ENCODE results near the gene SETD1B. TPM values are rescaled to one million over a fixed set of nuclear protein-coding genes. Genes with fewer than 3 reads are reported as not detected.

SETD1B gene
- polyA plus RNA-seq, 4 donors: 3.6 to 13.0 (median 6.6) TPM

DNA sequence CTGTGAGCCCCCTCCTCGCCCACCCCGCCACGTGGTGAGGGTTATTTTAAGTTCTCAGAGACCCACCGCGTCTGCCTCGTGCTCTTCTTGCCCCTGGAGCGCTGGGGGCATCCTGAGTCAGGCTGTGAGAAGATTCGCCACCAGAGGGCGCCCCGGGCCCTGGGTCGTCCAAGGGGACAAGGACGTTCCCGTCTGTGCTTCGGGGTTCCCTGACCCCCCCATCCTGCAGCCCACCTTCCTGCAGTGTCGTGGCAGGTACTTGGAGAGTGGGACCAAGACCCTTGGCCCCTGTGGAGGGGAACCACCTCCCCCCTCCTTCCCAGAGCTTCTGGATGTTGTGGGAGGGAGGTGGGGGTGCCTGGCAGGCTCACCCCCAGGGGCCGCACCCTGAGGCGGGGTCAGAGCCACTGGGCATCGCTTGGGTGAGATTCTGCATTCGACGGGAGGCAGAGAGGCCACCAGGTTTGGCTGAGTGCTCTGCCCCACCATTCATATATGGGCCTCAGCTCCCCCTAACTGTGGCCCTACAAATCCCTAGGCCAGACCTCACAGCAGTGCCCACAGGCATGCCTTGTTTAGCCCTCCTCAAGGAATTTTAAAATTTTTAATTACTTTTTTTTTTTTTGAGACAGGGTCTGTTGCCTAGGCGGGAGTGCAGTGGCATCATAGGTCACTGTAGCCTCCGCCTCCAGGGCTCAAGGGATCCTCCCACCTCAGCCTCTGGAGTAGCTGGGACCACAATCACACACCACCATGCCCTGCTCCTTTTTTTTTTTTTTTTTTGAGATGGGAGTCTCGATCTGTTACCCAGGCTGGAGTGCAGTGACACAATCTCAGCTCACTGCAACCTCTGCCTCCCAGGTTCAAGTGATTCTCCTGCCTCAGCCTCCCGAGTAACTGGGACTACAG, 27.4 kb upstream of the SETD1B start:
- no peak for FAIRE-seq
- no peaks in the 10 kb centered on the region for H3K27me3 ChIP-seq (ENCODE audit: control insufficient read depth in 3 of 3, insufficient read depth in 3 of 3, low read length in 3 of 3)
- DNase-seq: peak; percentile 79 to 87
- H3K27ac ChIP-seq (ENCODE audit: low read depth in 1 of 3, low read length in 2 of 3): peak overlapping the region in 1 of 3 donors; percentile 17
- no peaks in the 10 kb centered on the region for H3K9me3 ChIP-seq (ENCODE audit: control insufficient read depth in 2 of 2, insufficient read depth in 1 of 2, low read depth in 1 of 2, low read length in 1 of 2)
- H3K36me3 ChIP-seq (ENCODE audit: control insufficient read depth in 3 of 3, insufficient read depth in 2 of 3, low read depth in 1 of 3, low read length in 3 of 3): peaks cover 3 to 67% (median 10%) of the 10 kb centered on the region in 3 donors
- H3K4me1 ChIP-seq (ENCODE audit: control insufficient read depth in 3 of 3, insufficient read depth in 2 of 3, low read depth in 1 of 3, low read length in 2 of 3): peaks cover 0 to 20% (median 0%) of the 10 kb centered on the region in 3 donors
- no peak overlapping the region for H3K4me3 ChIP-seq (ENCODE audit: low read depth in 1 of 3, low read length in 3 of 3)
- WGBS, 3 donors: 20 to 25% (median 22%) methylated on average over 18 to 24 of the region's 24 CpGs

DNA sequence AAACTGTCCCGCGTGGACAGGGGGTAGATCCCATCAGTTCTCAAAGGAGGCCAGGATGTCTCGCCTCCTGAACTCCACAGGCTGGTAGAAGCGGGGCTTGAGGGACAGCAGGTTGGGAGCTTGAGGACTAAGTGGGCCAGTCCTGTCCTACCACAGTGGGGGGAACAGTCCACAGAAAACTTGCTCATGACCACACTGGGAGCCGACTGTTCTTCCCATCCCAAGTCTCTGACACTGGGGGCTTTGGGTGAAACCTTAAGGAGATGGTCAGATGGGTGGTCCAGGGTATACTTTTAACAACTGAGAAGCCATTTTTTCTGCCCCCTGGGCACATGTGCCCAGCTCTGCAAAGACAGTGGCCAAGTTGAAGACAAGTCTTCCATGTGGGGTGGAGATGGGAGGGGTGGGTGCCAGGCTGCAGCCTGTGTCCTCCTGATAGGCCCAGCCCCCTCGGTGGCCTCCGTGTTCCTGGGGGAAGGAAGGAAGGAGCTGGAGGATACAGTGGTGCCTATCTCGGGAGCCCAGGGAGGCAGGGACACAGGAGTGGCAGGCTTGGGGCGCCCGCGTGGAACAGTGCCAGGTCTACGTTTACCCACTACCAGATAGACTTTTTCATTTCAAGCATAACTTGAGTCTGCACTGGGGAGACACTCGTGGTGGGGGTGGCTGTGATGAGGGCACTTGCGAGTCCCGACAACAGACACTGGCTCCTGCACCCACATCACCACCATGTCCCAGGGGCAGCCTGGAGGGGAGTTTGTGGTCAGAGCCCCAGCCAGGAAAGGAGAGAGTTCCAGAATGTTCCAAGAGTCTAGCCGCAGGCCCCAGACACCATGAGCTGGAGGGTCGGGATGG, 25.0 kb upstream of the SETD1B start:
- H3K36me3 ChIP-seq (ENCODE audit: control insufficient read depth in 3 of 3, insufficient read depth in 2 of 3, low read depth in 1 of 3, low read length in 3 of 3): peaks cover 3 to 72% (median 10%) of the 10 kb centered on the region in 3 donors
- 62 to 81% (median 68%) methylated on average over 15 to 17 of the region's 17 CpGs for WGBS, 3 donors
- H3K9me3 ChIP-seq (ENCODE audit: control insufficient read depth in 2 of 2, insufficient read depth in 1 of 2, low read depth in 1 of 2, low read length in 1 of 2): no peaks in the 10 kb centered on the region
- H3K27ac ChIP-seq (ENCODE audit: low read depth in 1 of 3, low read length in 2 of 3): no peak overlapping the region
- FAIRE-seq (no peak), DNase-seq (no peak)
- H3K4me1 ChIP-seq (ENCODE audit: control insufficient read depth in 3 of 3, insufficient read depth in 2 of 3, low read depth in 1 of 3, low read length in 2 of 3): peaks cover 0 to 18% (median 0%) of the 10 kb centered on the region in 3 donors
- H3K27me3 ChIP-seq (ENCODE audit: control insufficient read depth in 3 of 3, insufficient read depth in 3 of 3, low read length in 3 of 3): no peaks in the 10 kb centered on the region
- H3K4me3 ChIP-seq (ENCODE audit: low read depth in 1 of 3, low read length in 3 of 3): no peak overlapping the region

- 93 to 95% (median 95%) methylated on average over 16 to 17 of the region's 17 CpGs for WGBS, 3 donors
- no peaks in the 10 kb centered on the region for H3K9me3 ChIP-seq (ENCODE audit: control insufficient read depth in 2 of 2, insufficient read depth in 1 of 2, low read depth in 1 of 2, low read length in 1 of 2)
- H3K4me3 ChIP-seq (ENCODE audit: low read depth in 1 of 3, low read length in 3 of 3): no peak overlapping the region
- H3K27ac ChIP-seq (ENCODE audit: low read depth in 1 of 3, low read length in 2 of 3): no peak overlapping the region
- FAIRE-seq (no peak), DNase-seq (no peak)
- peaks cover 3 to 75% (median 10%) of the 10 kb centered on the region in 3 donors for H3K36me3 ChIP-seq (ENCODE audit: control insufficient read depth in 3 of 3, insufficient read depth in 2 of 3, low read depth in 1 of 3, low read length in 3 of 3)
- peaks cover 0 to 20% (median 0%) of the 10 kb centered on the region in 3 donors for H3K4me1 ChIP-seq (ENCODE audit: control insufficient read depth in 3 of 3, insufficient read depth in 2 of 3, low read depth in 1 of 3, low read length in 2 of 3)
- no peaks in the 10 kb centered on the region for H3K27me3 ChIP-seq (ENCODE audit: control insufficient read depth in 3 of 3, insufficient read depth in 3 of 3, low read length in 3 of 3)
Measured at GRCh38 chr12:121779422-121779895, 24.4 kb upstream of the SETD1B start.

GRCh38 chr12:121780429-121780828, 23.4 kb upstream of the SETD1B start:
- FAIRE-seq (no peak), DNase-seq (no peak)
- Histone ChIP-seq H3K36me3 (ENCODE audit: control insufficient read depth in 3 of 3, insufficient read depth in 2 of 3, low read depth in 1 of 3, low read length in 3 of 3) (peaks cover 3 to 72% (median 10%) of the 10 kb centered on the region in 3 donors), H3K4me3 (ENCODE audit: low read depth in 1 of 3, low read length in 3 of 3) (no peak overlapping the region), H3K27ac (ENCODE audit: low read depth in 1 of 3, low read length in 2 of 3) (no peak overlapping the region), H3K4me1 (ENCODE audit: control insufficient read depth in 3 of 3, insufficient read depth in 2 of 3, low read depth in 1 of 3, low read length in 2 of 3) (peaks cover 0 to 26% (median 0%) of the 10 kb centered on the region in 3 donors), H3K9me3 (ENCODE audit: control insufficient read depth in 2 of 2, insufficient read depth in 1 of 2, low read depth in 1 of 2, low read length in 1 of 2) (no peaks in the 10 kb centered on the region), H3K27me3 (ENCODE audit: control insufficient read depth in 3 of 3, insufficient read depth in 3 of 3, low read length in 3 of 3) (no peaks in the 10 kb centered on the region)
- WGBS, 3 donors: 86 to 94% (median 92%) methylated on average over 11 of the region's 11 CpGs

- H3K4me1 ChIP-seq (ENCODE audit: control insufficient read depth in 3 of 3, insufficient read depth in 2 of 3, low read depth in 1 of 3, low read length in 2 of 3): peaks cover 0 to 22% (median 2%) of the 10 kb centered on the region in 3 donors
- H3K27ac ChIP-seq (ENCODE audit: low read depth in 1 of 3, low read length in 2 of 3): peak overlapping the region in 2 of 3 donors; percentile 28 to 29
- H3K36me3 ChIP-seq (ENCODE audit: control insufficient read depth in 3 of 3, insufficient read depth in 2 of 3, low read depth in 1 of 3, low read length in 3 of 3): peaks cover 3 to 72% (median 10%) of the 10 kb centered on the region in 3 donors
- no peak overlapping the region for H3K4me3 ChIP-seq (ENCODE audit: low read depth in 1 of 3, low read length in 3 of 3)
- no peaks in the 10 kb centered on the region for H3K27me3 ChIP-seq (ENCODE audit: control insufficient read depth in 3 of 3, insufficient read depth in 3 of 3, low read length in 3 of 3)
- DNase-seq: peak in 1 of 2 donors; percentile 18
- WGBS, 3 donors: 51 to 61% (median 61%) methylated on average over 12 of the region's 12 CpGs
- no peak for FAIRE-seq
- no peaks in the 10 kb centered on the region for H3K9me3 ChIP-seq (ENCODE audit: control insufficient read depth in 2 of 2, insufficient read depth in 1 of 2, low read depth in 1 of 2, low read length in 1 of 2)
Measured at GRCh38 chr12:121781484-121781997, 22.3 kb upstream of the SETD1B start.

DNA sequence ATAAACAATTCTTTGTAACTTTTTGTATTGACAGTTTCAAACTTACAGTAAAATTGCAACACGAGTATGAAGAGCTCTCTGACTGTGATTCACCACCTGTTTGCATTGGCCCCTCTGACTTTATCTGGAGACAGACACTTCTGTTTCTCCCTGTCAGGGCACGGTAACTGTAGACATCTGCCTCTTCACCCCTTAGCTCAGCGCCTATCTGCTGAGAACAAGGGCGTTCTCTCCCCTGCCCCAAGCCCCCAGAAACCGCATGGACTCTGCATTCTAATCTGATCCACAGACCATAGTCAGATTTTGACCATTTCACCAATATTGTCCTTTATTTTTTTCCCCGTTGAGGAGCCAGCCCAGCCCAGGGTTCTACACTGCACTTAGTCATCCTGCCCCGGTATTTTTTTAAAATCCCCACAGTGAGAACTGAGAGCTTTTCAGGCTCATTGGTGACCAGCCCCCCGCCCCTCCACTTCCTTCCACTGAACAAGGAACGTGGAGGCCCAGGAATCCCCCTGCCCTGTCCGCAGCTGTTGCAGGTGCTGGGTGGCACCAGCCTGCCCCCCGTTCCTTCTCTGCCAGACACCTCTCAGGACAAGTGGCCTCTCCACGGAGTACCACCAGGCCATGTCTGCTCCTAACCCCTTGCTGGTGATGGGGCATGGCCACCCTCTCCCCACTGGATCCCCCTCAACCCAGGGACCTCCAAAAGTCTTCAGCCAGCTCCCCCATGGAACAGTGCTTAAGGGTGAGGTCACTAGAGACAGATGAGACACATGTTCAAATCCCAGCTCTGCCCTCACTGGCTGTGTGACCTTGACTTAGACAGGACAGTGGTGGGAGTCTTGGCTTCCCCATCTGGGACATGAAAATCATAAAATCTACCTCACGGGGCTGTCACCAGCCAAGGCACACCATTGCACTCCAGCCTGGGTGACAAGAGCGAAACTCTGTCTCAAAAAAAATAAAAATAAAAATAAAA, 21.5 kb upstream of the SETD1B start:
- WGBS, 3 donors: 38 to 54% (median 53%) methylated on average over 14 of the region's 14 CpGs
- Histone ChIP-seq H3K4me3 (ENCODE audit: low read depth in 1 of 3, low read length in 3 of 3) (no peak overlapping the region), H3K36me3 (ENCODE audit: control insufficient read depth in 3 of 3, insufficient read depth in 2 of 3, low read depth in 1 of 3, low read length in 3 of 3) (peaks cover 3 to 75% (median 10%) of the 10 kb centered on the region in 3 donors), H3K27me3 (ENCODE audit: control insufficient read depth in 3 of 3, insufficient read depth in 3 of 3, low read length in 3 of 3) (no peaks in the 10 kb centered on the region), H3K4me1 (ENCODE audit: control insufficient read depth in 3 of 3, insufficient read depth in 2 of 3, low read depth in 1 of 3, low read length in 2 of 3) (peaks cover 0 to 26% (median 2%) of the 10 kb centered on the region in 3 donors), H3K27ac (ENCODE audit: low read depth in 1 of 3, low read length in 2 of 3) (peak overlapping the region; percentile 17 to 45 (median 29)), H3K9me3 (ENCODE audit: control insufficient read depth in 2 of 2, insufficient read depth in 1 of 2, low read depth in 1 of 2, low read length in 1 of 2) (no peaks in the 10 kb centered on the region)
- DNase-seq (peak in 1 of 2 donors; percentile 17), FAIRE-seq (no peak)

- Histone ChIP-seq H3K4me1 (ENCODE audit: control insufficient read depth in 3 of 3, insufficient read depth in 2 of 3, low read depth in 1 of 3, low read length in 2 of 3) (peaks cover 0 to 35% (median 2%) of the 10 kb centered on the region in 3 donors), H3K27ac (ENCODE audit: low read depth in 1 of 3, low read length in 2 of 3) (no peak overlapping the region)
Measured at GRCh38 chr12:121783766-121784165, 20.0 kb upstream of the SETD1B start.

More at GRCh38 chr12:121783766-121784165, 20.0 kb upstream of the SETD1B start:
- no peak for DNase-seq
- Histone ChIP-seq H3K4me3 (ENCODE audit: low read depth in 1 of 3, low read length in 3 of 3) (no peak overlapping the region), H3K27me3 (ENCODE audit: control insufficient read depth in 3 of 3, insufficient read depth in 3 of 3, low read length in 3 of 3) (no peaks in the 10 kb centered on the region), H3K9me3 (ENCODE audit: control insufficient read depth in 2 of 2, insufficient read depth in 1 of 2, low read depth in 1 of 2, low read length in 1 of 2) (no peaks in the 10 kb centered on the region), H3K36me3 (ENCODE audit: control insufficient read depth in 3 of 3, insufficient read depth in 2 of 3, low read depth in 1 of 3, low read length in 3 of 3) (peaks cover 3 to 74% (median 10%) of the 10 kb centered on the region in 3 donors)
- WGBS, 3 donors: 22 to 77% (median 46%) methylated on average over 6 of the region's 6 CpGs
- no peak for FAIRE-seq

Measured in small intestine (tissue), 7 donors.